Smooth muscle cell of the brain vasculature (primary cell): ENCODE measurements around the gene ASF1B.
"Not testable (repeated sequence)": the region's sequence is repeated elsewhere in the genome, so short reads cannot be mapped to it uniquely, and the experiment has no call there.

Experiments
- DNase-seq: peaks from one replicate; pipeline ENCODE4 v3.0.0-alpha.2; 2012; ENCODE audit warnings: low read depth, low spot score

Gene ASF1B

GRCh38 chr19:14160017-14160703 lies 23.8 kb upstream of the ASF1B start:
- DNase-seq, result no peak

GRCh38 chr19:14159059-14159458 lies 22.7 kb upstream of the ASF1B start:
- no peak for DNase-seq

GRCh38 chr19:14158276-14159023 lies 22.1 kb upstream of the ASF1B start:
- DNase-seq, result no peak

GRCh38 chr19:14156971-14157717 lies 20.8 kb upstream of the ASF1B start:
- no peak for DNase-seq

- no peak for DNase-seq
These were observed 19.7 kb upstream of the ASF1B start for GRCh38 chr19:14156122-14156521.

DNA sequence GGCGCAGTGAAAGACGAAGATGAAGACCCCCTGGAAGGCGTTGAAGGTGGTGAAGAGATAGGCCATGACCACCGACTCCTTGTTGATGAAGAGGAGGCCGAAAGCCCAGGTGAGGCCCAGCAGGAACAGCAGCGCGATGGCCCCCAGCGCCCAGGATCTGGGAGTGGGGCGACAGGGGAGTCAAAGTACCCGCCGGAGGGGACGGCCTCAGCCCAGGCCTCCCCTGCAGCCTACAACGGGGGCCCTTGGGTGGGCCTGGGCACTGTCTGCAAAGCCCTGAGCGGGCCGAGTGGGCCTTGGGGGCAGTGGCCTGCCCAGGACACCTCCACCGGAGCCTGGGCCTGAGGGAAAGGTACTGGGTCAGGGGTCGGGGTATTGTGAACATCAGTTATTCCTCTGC lies 19.0 kb upstream of the ASF1B start:
- DNase-seq, result no peak

DNA sequence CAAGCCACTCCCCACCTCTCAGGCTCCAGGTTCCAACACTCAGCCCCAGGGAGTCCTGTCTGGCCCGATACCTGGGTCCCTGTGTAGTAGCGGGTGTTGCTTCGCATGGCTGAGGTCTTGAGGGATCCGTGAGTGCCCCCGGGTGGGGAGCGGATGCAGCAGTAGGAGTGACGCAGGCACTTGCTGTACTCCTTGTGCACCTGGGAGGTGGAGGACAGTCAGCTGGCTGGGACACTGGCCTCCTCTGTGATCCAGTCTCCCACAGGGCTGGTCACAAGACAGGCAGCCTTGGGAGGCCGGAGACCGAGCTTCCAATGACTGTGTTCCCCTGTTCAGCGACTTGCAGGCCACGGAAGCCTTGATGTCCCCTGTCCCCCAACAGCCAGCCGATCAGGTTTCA lies 16.3 kb upstream of the ASF1B start:
- DNase-seq, result no peak

GRCh38 chr19:14150770-14151661 lies 14.6 kb upstream of the ASF1B start:
- DNase-seq, result no peak

GRCh38 chr19:14150041-14150769 lies 13.8 kb upstream of the ASF1B start:
- DNase-seq, result no peak

DNA sequence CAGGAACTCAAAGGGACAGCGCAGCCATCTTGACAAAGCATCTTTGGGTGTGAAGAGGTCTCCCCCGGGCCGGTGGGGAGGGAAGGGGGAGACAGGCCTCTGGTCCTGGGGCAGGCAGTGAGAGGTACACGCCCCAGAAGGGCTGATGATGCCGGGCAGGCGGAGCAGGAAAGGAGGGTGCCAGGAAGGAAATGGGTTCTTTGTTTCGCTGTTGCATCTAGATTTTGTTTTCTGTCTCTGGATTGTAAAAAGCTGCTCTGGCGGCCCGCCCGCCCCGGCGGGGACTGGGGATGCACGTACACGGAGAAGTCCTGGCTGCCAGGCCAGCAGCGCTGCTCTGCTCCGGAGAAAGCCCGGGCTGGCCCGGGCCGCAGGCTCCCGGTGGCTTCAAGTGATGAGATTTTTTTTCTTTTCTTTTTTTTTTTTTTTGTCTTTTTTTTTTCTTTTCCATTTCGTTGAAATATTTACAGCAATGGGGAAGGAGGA lies 13.2 kb upstream of the ASF1B start:
- no peak for DNase-seq

DNA sequence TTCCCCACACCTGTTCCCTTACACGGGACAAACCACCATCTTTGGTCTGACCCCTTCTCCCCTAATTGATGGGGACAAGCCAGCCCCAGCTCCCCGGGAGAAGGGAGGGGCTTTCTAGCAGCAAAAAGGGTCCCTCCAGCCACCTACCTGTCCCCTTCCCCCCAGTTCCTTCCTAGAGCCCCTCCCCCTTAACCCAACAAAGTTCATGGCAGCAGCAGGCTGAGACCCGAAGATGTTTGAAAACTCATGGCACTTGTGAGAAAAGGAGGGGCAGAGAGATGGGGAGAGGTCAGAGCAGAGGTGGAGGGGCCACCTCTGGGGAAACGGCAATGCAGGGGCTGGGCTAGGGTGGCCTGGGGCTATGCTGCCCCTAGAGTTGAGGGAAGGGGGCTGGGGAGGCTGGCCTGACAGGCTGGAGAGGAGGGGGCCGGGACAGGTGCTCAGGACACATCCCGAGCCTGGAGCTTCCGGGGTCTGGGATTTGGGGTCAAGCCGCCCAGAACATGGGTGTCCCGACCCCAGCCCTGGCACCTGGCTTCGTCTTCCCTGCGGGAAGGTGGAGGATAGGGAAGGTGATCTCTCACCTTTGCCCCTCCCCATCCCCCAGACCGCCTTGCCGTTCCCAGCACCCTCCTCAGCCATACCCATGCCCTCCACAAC lies 12.5 kb upstream of the ASF1B start:
- DNase-seq, result no peak

DNA sequence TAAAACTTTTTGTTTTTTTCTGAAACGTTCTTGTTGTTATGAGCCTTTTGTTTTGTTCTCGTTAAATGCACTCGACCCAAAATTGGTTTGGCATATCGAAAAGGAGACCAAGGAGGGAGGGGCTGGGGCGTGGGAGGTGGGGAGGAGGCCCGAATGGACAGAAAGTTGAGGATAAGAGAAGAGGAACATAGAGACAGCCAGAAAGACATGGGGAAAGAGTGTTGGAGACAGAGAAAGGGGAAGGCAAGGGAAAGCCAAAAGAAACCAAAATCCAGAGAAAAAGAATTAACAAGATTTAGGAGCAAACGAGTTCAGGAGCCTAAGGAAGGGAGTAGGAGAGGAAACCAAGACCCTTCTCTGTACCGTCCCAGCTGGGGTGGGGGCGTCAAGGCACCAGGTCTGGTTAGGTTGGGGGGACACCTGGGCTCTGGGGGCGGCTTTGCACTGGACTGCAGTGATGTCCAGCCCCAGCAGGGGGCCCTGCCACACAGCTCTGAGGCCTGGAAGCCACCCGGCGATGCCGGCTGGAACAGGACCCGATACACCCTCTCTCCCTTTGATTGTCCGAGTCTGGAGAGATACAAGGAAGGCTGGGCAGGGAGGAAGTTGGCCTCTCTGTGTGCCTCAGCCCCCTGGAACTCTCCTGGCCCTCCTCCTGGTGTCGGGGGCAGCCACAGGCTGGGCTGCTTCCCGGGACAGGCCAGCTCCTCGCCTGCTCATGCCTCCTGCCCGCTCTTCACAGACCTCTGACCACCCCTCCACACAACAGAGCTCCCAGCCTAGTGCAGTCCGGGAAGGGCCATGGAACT lies 11.6 kb upstream of the ASF1B start:
- no peak for DNase-seq

- no peak for DNase-seq
These were observed 10.4 kb upstream of the ASF1B start for GRCh38 chr19:14146789-14147216.

DNA sequence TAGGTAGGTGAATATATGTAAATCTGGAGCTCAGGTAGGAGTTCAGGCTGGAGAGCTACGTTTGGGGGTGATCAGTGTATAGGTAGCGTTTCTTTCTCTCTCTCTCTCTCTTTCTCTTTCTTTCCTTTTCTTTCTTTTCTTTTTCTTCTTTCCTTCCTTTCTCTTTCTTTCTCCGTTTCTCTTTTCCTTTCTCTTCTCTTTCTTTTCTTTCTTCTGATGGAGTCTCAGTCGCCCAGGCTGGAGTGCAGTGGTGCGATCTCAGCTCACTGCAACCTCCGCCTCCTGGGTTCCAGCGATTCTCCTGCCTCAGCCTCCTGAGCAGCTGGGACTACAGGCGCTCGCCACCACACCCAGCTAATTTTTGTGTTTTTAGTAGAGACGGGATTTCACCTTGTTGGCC lies 9.8 kb upstream of the ASF1B start:
- DNase-seq, result not testable (repeated sequence)

DNA sequence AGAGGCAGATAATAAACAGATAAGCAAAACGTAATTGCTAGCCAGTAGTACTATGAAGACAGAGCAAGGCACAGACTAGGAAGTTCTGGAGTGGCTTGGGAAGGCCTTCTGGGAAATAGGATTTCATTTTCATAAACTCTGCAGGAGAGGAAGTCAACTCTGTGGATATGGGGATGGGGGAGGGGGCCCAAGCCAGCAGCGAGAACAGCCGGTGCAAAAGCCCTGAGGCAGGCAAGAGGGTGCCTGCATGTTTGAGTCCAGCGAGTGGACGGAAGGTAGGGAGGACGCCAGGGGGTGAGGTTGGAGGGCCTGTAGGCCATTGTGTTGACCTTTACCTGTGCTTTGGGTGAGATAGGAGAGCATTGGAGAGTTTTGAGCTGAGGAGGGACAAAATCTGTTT lies 9.0 kb upstream of the ASF1B start:
- DNase-seq, result no peak

DNA sequence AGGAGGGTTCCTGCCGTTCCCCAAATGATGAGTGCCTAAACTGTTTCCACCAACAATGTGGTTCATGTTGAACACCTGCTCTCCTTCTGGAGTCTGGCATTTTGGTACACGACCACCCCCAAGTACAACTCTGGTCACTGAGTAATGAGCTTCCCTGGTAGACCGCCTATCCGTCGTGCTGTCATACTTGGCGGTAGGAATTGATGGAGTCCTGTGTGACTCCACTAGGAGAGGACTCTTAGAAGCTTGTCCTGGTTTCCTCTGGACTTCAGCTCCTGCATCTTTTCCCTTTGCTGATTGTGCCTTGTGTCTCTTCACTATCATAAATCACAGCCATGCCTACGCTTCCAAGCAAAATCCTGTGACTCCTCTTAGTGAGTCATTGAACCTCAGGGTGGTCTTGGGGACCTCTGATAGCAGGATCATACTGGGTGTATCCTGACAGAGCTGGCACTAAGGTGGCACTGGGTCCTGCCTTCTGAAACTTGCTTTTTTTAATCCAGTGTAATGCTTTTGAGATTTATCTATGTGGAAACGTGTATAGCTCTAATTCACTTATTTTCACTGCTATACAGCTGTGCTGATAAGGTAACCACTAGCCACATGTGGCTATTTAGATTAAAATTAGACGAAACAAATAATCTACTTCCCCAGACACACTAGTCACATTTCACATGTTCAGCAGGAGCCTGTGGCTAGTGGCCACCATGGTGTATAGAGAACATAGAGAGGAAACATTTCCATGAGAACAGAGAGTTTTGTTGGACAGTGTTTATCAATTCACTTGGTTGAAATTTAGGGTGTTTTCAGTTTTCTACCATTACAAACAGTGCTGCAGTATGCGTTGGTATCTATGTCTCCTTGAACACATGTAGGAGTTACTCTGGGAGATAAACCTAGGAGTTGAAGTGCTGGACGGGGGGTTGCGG lies 6.1 kb upstream of the ASF1B start:
- DNase-seq, result no peak

DNA sequence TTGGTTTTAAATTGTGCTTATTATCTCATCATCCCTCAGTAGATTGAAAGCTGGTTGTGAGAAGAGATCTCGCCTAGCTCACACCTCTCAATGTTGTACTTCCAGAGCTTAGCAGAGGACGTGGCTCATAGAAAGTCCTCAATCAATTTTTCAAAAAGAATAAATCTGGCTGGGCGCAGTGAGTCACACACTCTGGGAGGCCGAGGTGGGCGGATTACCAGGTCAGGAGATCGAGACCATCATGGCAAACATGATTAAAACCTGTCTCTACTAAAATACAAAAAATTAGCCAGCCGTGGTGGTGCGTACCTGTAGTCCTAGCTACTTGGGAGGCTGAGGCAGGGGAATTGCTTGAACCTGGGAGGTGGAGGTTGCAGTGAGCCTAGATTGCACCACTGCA lies 4.7 kb upstream of the ASF1B start:
- no peak for DNase-seq

DNA sequence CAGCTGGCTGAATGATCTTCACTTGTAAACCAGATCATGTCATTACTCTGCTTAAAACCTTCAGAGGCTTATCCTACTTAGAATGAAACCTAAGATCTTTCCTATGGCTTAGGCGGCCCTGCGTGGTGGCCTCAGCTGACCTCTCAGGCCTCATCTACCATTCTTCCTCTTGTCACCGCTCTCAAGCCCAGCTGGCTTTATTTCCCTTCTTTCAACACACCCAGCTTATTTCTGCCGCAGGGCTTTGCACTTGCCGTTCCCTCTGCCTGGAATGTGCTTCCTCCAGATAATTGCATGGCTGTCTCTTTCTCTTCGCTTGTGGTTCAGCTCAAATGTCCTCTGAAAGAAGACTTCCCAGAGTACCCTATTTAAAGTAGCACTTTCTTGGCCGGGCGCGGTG lies 3.6 kb upstream of the ASF1B start:
- DNase-seq, result no peak
